Measurements from ENCODE around the gene AGBL2.
A peak's percentile ranks its signal among the peaks of the same experiment; 100 is the strongest.
"Not testable (repeated sequence)": the region's sequence is repeated elsewhere in the genome, so short reads cannot be mapped to it uniquely, and the experiment has no call there.

Gene AGBL2

DNA sequence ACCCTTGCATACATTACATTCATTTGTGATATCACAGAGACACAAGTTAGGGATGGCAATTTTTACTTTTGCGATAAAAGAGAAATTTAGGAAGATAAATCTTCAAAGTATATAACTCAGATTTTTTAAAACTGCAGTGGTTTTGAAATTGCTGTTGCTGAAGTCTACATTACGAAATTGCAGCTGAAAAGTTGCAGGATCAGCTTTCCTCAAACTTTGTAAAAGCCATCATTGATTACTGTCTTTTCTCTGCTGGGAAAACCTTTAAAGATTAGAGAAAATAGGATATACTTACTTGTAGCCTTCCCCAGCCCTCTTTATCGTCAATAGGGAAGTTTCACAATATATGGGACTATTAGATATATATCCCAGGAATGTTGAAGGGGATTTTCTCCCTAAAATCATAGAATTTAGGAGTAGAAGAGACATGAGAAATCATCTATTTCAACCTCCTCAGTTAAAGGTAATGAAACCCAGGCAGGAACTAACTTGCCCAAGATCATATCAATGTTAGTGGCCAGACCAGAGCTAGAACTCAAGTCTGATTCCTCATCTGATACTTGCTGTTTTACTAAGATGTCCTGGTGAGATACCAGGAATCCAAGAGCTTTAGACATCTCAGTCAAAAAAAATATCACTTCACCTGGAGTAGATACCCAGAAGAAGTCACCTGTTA lies 10.4 kb upstream of the AGBL2 start:
- Histone ChIP-seq H3K9me3 (ENCODE audit: control insufficient read depth in 2 of 2, low read length in 2 of 2) (no peaks in the 10 kb centered on the region), H3K27me3 (ENCODE audit: control insufficient read depth in 2 of 2, insufficient read depth in 2 of 2, low read length in 2 of 2) (no peaks in the 10 kb centered on the region), H3K36me3 (ENCODE audit: control insufficient read depth in 2 of 2, insufficient read depth in 2 of 2, low read length in 2 of 2) (peaks cover 59 to 64% of the 10 kb centered on the region in 2 donors), H3K4me3 (ENCODE audit: low read length in 2 of 2) (no peak overlapping the region), H3K27ac (ENCODE audit: low read depth in 2 of 2, low read length in 2 of 2) (no peak overlapping the region), H3K4me1 (ENCODE audit: control insufficient read depth in 2 of 2, insufficient read depth in 2 of 2, low read length in 2 of 2) (peaks cover 6% of the 10 kb centered on the region in 2 donors), H3K9ac (ENCODE audit: low read depth in 1 of 2, low read length in 2 of 2) (no peak overlapping the region)

DNA sequence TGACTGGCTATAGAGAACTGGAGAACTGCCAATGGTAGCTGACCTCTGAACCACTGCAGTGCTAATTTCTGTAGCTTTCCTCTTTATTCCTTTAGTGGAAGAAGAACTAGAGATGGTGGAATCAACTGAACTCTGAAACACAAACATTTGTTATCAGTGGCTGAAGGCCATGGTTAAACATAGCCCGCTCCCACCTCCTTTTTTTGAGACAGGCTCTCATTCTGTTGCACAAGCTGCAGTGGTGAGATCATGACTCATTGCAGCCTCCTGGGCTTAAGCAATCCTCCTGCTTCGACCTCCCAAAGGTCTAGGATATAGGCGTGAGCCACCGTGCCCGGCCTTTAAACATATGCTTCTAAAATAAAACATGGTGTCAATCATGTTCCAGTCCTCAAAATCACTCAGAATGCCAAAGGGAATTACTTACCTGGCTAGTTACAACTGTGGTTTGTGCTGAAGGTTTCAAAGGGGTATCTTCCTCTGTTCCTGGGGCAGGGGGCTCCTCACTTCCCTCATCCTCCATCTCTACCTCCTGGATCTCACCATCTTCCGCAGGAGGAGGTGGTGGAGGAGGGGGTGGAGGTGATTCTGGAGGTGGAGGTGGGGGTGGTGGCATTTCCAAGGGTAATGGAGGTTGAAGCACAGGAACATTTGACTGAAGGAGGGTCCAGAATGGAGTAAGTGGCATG lies 9.0 kb upstream of the AGBL2 start:
- Histone ChIP-seq H3K9ac (ENCODE audit: low read depth in 1 of 2, low read length in 2 of 2) (no peak overlapping the region), H3K4me3 (ENCODE audit: low read length in 2 of 2) (no peak overlapping the region), H3K27ac (ENCODE audit: low read depth in 2 of 2, low read length in 2 of 2) (peak overlapping the region; percentile 69 to 82), H3K4me1 (ENCODE audit: control insufficient read depth in 2 of 2, insufficient read depth in 2 of 2, low read length in 2 of 2) (peaks cover 6% of the 10 kb centered on the region in 2 donors), H3K36me3 (ENCODE audit: control insufficient read depth in 2 of 2, insufficient read depth in 2 of 2, low read length in 2 of 2) (peaks cover 54 to 59% of the 10 kb centered on the region in 2 donors), H3K9me3 (ENCODE audit: control insufficient read depth in 2 of 2, low read length in 2 of 2) (no peaks in the 10 kb centered on the region), H3K27me3 (ENCODE audit: control insufficient read depth in 2 of 2, insufficient read depth in 2 of 2, low read length in 2 of 2) (no peaks in the 10 kb centered on the region)

DNA sequence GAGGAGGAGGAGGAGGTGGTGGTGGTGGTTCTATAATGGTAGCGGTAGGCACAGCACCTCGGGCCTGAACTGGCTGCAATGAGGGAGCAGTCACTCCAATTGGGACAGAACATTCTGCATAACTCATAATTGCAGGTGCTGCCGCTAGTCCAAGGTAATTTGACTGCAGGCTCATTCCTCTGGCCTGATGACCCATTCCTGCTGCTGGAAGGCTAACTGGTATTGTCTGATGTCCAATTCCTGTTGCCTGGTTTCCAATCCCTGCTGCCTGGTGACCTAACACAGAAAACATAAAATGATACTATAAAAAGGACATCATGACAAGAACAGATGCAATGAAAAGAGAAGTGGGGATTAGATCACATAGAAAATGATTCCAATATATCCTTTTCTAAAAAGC lies 7.9 kb upstream of the AGBL2 start:
- no peak overlapping the region for H3K27ac ChIP-seq (ENCODE audit: low read depth in 2 of 2, low read length in 2 of 2)
- H3K4me3 ChIP-seq (ENCODE audit: low read length in 2 of 2), result no peak overlapping the region
- H3K27me3 ChIP-seq (ENCODE audit: control insufficient read depth in 2 of 2, insufficient read depth in 2 of 2, low read length in 2 of 2), result no peaks in the 10 kb centered on the region
- H3K36me3 ChIP-seq (ENCODE audit: control insufficient read depth in 2 of 2, insufficient read depth in 2 of 2, low read length in 2 of 2), result peaks cover 58 to 59% of the 10 kb centered on the region in 2 donors
- H3K9ac ChIP-seq (ENCODE audit: low read depth in 1 of 2, low read length in 2 of 2), result no peak overlapping the region
- no peaks in the 10 kb centered on the region for H3K9me3 ChIP-seq (ENCODE audit: control insufficient read depth in 2 of 2, low read length in 2 of 2)
- H3K4me1 ChIP-seq (ENCODE audit: control insufficient read depth in 2 of 2, insufficient read depth in 2 of 2, low read length in 2 of 2), result peaks cover 6% of the 10 kb centered on the region in 2 donors

DNA sequence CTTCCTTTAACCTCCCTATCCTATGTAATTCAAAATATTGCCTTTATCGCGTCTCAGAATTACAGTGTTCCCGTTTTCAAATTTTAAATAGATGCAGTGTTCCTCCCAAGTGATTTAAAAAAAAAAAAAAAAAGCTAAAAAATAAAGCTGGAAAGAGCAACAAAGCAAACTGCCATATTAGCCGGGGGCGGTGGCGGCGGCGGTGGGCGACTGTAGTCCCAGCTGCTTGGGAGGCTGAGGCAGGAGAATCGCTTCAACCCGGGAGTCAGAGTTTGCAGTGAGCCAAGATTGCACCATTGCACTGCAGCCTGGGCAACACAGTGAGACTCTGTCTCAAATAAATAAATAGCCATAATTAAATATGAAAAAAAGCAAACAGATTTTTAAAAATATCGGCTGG lies 5.5 kb upstream of the AGBL2 start:
- H3K27me3 ChIP-seq (ENCODE audit: control insufficient read depth in 2 of 2, insufficient read depth in 2 of 2, low read length in 2 of 2), result no peaks in the 10 kb centered on the region
- H3K4me3 ChIP-seq (ENCODE audit: low read length in 2 of 2), result no peak overlapping the region
- H3K9me3 ChIP-seq (ENCODE audit: control insufficient read depth in 2 of 2, low read length in 2 of 2), result no peaks in the 10 kb centered on the region
- peaks cover 46 to 59% of the 10 kb centered on the region in 2 donors for H3K36me3 ChIP-seq (ENCODE audit: control insufficient read depth in 2 of 2, insufficient read depth in 2 of 2, low read length in 2 of 2)
- no peak overlapping the region for H3K27ac ChIP-seq (ENCODE audit: low read depth in 2 of 2, low read length in 2 of 2)
- H3K9ac ChIP-seq (ENCODE audit: low read depth in 1 of 2, low read length in 2 of 2), result no peak overlapping the region
- H3K4me1 ChIP-seq (ENCODE audit: control insufficient read depth in 2 of 2, insufficient read depth in 2 of 2, low read length in 2 of 2), result peaks cover 6% of the 10 kb centered on the region in 2 donors

DNA sequence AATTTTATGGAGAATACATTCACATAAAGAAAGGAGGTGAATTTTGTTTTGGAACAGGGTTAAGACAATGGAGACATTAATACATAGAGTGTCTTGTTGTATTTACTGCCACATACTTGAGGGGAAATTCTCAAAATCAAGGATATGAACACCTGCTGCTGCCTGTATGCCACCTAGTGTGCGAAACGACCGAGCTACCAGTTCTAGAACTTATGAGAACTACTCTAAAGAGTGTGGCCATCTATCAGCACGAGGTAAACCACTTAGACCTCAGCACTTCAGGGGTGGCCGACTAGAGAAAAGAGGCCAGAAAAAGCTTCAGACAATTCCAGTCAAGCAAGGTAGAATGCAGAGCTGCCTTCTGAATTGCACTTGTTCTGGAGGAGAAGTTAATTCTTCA lies 1.5 kb upstream of the AGBL2 start:
- Histone ChIP-seq H3K36me3 (ENCODE audit: control insufficient read depth in 2 of 2, insufficient read depth in 2 of 2, low read length in 2 of 2) (peaks cover 24 to 28% of the 10 kb centered on the region in 2 donors), H3K27ac (ENCODE audit: low read depth in 2 of 2, low read length in 2 of 2) (no peak overlapping the region), H3K4me3 (ENCODE audit: low read length in 2 of 2) (no peak overlapping the region), H3K27me3 (ENCODE audit: control insufficient read depth in 2 of 2, insufficient read depth in 2 of 2, low read length in 2 of 2) (no peaks in the 10 kb centered on the region), H3K4me1 (ENCODE audit: control insufficient read depth in 2 of 2, insufficient read depth in 2 of 2, low read length in 2 of 2) (peaks cover 5 to 9% of the 10 kb centered on the region in 2 donors), H3K9me3 (ENCODE audit: control insufficient read depth in 2 of 2, low read length in 2 of 2) (no peaks in the 10 kb centered on the region), H3K9ac (ENCODE audit: low read depth in 1 of 2, low read length in 2 of 2) (no peak overlapping the region)

DNA sequence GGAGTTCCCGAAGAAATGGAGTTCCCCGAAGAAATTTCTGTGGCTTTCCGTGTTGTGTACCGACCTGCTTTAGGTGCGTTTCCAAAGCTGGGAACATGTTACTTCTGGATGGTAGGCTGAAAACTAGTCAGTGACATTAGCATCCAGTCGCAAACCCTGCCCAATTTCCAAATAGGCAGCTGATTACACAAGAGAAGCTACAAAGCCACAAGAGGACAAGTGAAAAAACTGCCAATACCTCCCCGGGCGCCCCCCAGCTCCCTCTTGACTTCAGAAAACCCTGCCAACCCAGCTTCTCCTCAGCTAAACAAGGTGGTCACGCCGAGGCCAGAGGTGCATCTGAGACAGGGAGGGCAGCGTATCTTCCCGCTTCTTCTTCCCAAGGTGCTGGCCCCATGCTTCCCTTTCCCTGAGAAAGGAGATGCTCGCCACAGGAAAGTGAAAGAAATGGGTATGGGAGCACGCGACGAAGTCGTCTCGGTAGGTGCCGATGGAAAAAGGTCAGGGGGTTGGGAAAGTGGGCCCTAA lies 551 bp downstream of the AGBL2 start:
- peak overlapping the region; percentile 77 to 96 for H3K4me3 ChIP-seq (ENCODE audit: low read length in 2 of 2)
- H3K9ac ChIP-seq (ENCODE audit: low read depth in 1 of 2, low read length in 2 of 2), result peak overlapping the region; percentile 64 to 92
- no peaks in the 10 kb centered on the region for H3K9me3 ChIP-seq (ENCODE audit: control insufficient read depth in 2 of 2, low read length in 2 of 2)
- peaks cover 16 to 17% of the 10 kb centered on the region in 2 donors for H3K36me3 ChIP-seq (ENCODE audit: control insufficient read depth in 2 of 2, insufficient read depth in 2 of 2, low read length in 2 of 2)
- H3K27me3 ChIP-seq (ENCODE audit: control insufficient read depth in 2 of 2, insufficient read depth in 2 of 2, low read length in 2 of 2), result no peaks in the 10 kb centered on the region
- peak overlapping the region; percentile 69 to 70 for H3K27ac ChIP-seq (ENCODE audit: low read depth in 2 of 2, low read length in 2 of 2)
- peaks cover 8 to 9% of the 10 kb centered on the region in 2 donors for H3K4me1 ChIP-seq (ENCODE audit: control insufficient read depth in 2 of 2, insufficient read depth in 2 of 2, low read length in 2 of 2)

DNA sequence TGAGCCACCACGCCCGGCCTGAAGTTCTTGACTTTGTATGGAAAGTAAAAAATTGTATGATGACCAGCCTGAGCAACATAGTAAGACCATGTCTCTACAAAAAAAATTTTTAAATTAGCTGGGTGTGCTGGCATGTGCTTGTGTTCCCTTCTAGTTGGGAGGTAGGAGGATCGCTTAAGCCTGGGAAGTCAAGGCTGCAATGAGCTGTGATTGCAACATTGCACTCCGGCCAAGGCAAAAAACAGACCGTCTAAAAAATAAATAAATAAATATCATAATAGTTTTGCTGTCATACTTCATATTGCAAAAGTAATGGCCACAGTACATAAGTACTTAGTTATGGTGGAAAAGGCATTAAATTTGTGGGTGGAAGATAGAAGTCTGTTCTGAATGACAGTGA lies 3.4 kb downstream of the AGBL2 start:
- Histone ChIP-seq H3K27me3 (ENCODE audit: control insufficient read depth in 2 of 2, insufficient read depth in 2 of 2, low read length in 2 of 2) (no peaks in the 10 kb centered on the region), H3K4me1 (ENCODE audit: control insufficient read depth in 2 of 2, insufficient read depth in 2 of 2, low read length in 2 of 2) (peaks cover 8 to 9% of the 10 kb centered on the region in 2 donors), H3K9me3 (ENCODE audit: control insufficient read depth in 2 of 2, low read length in 2 of 2) (no peaks in the 10 kb centered on the region), H3K4me3 (ENCODE audit: low read length in 2 of 2) (no peak overlapping the region), H3K9ac (ENCODE audit: low read depth in 1 of 2, low read length in 2 of 2) (no peak overlapping the region), H3K36me3 (ENCODE audit: control insufficient read depth in 2 of 2, insufficient read depth in 2 of 2, low read length in 2 of 2) (peaks cover 1 to 4% of the 10 kb centered on the region in 2 donors), H3K27ac (ENCODE audit: low read depth in 2 of 2, low read length in 2 of 2) (no peak overlapping the region)

DNA sequence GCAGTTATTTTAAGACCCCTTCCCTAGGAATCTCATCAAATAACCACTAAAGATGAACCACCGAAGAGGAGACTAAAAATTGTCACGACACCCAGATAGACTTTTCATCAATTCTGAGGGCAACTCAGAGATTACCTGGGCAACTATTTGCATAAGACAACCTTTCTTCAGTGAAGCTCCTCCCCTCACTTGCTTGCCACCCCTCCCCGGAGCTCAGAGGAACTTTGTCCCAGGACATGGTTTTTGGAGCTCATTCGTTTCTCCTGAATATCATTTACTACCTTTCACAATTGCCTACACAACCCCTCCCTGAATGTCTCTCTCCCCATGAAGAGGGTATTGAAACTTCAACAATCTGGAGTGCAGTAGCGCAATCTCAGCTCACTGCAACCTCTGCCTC lies 3.9 kb downstream of the AGBL2 start:
- no peak overlapping the region for H3K27ac ChIP-seq (ENCODE audit: low read depth in 2 of 2, low read length in 2 of 2)
- no peaks in the 10 kb centered on the region for H3K9me3 ChIP-seq (ENCODE audit: control insufficient read depth in 2 of 2, low read length in 2 of 2)
- no peak overlapping the region for H3K9ac ChIP-seq (ENCODE audit: low read depth in 1 of 2, low read length in 2 of 2)
- H3K4me3 ChIP-seq (ENCODE audit: low read length in 2 of 2), result no peak overlapping the region
- H3K4me1 ChIP-seq (ENCODE audit: control insufficient read depth in 2 of 2, insufficient read depth in 2 of 2, low read length in 2 of 2), result peaks cover 8 to 9% of the 10 kb centered on the region in 2 donors
- H3K36me3 ChIP-seq (ENCODE audit: control insufficient read depth in 2 of 2, insufficient read depth in 2 of 2, low read length in 2 of 2), result peaks cover 0 to 2% of the 10 kb centered on the region in 2 donors
- H3K27me3 ChIP-seq (ENCODE audit: control insufficient read depth in 2 of 2, insufficient read depth in 2 of 2, low read length in 2 of 2), result no peaks in the 10 kb centered on the region

DNA sequence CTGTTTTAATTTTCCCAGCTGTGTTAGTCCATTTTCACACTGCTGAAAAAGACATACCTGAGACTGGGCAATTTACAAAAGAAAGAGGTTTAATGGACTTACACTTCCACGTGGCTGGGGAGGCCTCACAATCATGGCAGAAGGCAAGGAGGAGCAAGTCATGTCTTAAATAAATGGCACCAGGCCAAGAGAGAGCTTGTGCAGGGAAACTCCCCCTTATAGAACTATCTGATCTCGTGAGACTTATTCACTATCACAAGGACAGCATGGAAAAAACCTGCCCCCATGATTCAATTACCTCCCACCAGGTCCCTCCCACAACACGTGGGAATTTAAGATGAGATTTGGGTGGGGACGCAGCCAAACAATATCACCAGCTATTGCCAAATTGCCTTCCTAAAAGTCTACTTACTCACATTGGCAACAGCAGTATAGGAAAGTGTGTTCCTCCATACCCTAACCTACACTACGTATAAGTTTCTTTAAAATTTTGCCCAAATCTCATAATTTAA lies 7.8 kb downstream of the AGBL2 start:
- not testable (repeated sequence) for H3K9me3 ChIP-seq (ENCODE audit: control insufficient read depth in 2 of 2, low read length in 2 of 2); H3K9ac ChIP-seq (ENCODE audit: low read depth in 1 of 2, low read length in 2 of 2); H3K27ac ChIP-seq (ENCODE audit: low read depth in 2 of 2, low read length in 2 of 2); H3K36me3 ChIP-seq (ENCODE audit: control insufficient read depth in 2 of 2, insufficient read depth in 2 of 2, low read length in 2 of 2); H3K4me1 ChIP-seq (ENCODE audit: control insufficient read depth in 2 of 2, insufficient read depth in 2 of 2, low read length in 2 of 2); H3K4me3 ChIP-seq (ENCODE audit: low read length in 2 of 2); H3K27me3 ChIP-seq (ENCODE audit: control insufficient read depth in 2 of 2, insufficient read depth in 2 of 2, low read length in 2 of 2)

DNA sequence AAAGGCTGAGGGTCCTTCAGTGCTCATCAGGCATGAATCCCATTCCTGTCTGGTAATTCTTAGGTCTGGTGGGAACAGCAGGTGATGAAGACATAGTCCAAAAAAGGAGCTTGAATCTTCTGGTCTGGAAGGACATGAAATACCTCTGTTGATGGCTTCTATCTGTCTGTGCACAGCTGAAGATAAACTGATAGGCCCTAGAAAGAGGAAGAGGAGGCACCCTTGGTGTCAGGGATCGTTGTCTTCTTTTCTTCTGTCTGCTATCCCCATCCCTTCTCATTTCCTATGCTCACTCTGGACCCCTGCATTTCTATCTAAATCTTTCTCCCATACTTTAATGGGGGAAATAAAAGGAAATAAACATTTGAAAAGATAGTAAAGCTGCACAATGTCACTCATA lies 9.4 kb downstream of the AGBL2 start:
- Histone ChIP-seq H3K36me3 (ENCODE audit: control insufficient read depth in 2 of 2, insufficient read depth in 2 of 2, low read length in 2 of 2) (no peaks in the 10 kb centered on the region), H3K4me3 (ENCODE audit: low read length in 2 of 2) (no peak overlapping the region), H3K4me1 (ENCODE audit: control insufficient read depth in 2 of 2, insufficient read depth in 2 of 2, low read length in 2 of 2) (no peaks in the 10 kb centered on the region), H3K9ac (ENCODE audit: low read depth in 1 of 2, low read length in 2 of 2) (no peak overlapping the region), H3K9me3 (ENCODE audit: control insufficient read depth in 2 of 2, low read length in 2 of 2) (no peaks in the 10 kb centered on the region), H3K27ac (ENCODE audit: low read depth in 2 of 2, low read length in 2 of 2) (no peak overlapping the region), H3K27me3 (ENCODE audit: control insufficient read depth in 2 of 2, insufficient read depth in 2 of 2, low read length in 2 of 2) (no peaks in the 10 kb centered on the region)

Measured in mucosa of rectum (tissue), 2 donors.